Subcutaneous adipose tissue (tissue), 4 donors: ENCODE data around the gene PADI2. TPM values are rescaled to one million over a fixed set of nuclear protein-coding genes. Genes with fewer than 3 reads are reported as not detected.

Experiments used
- total RNA-seq, 4 donors: library from RNA; depleted of rRNA; stranded (reverse); fragments of >200 nt; gene quantifications; one replicate each; pipeline ENCODE4 v1.1.0, GENCODE V29; 2016
- TF ChIP-seq, protein P1 (sequence below): fragments of 450-650 bp; IDR thresholded peaks from one replicate; pipeline ENCODE4 v1.5.1; 2016; ENCODE audit warnings: low read depth, mild to moderate bottlenecking, control low read depth, antibody characterized with exemption, moderate library complexity

Gene PADI2
- total RNA-seq, 4 donors from 2014 or later, result 0.19 to 2.9 (median 0.60) TPM

GRCh38 chr1:17102232-17102631 lies 17.0 kb downstream of the PADI2 start:
- TF ChIP-seq, protein P1, sequence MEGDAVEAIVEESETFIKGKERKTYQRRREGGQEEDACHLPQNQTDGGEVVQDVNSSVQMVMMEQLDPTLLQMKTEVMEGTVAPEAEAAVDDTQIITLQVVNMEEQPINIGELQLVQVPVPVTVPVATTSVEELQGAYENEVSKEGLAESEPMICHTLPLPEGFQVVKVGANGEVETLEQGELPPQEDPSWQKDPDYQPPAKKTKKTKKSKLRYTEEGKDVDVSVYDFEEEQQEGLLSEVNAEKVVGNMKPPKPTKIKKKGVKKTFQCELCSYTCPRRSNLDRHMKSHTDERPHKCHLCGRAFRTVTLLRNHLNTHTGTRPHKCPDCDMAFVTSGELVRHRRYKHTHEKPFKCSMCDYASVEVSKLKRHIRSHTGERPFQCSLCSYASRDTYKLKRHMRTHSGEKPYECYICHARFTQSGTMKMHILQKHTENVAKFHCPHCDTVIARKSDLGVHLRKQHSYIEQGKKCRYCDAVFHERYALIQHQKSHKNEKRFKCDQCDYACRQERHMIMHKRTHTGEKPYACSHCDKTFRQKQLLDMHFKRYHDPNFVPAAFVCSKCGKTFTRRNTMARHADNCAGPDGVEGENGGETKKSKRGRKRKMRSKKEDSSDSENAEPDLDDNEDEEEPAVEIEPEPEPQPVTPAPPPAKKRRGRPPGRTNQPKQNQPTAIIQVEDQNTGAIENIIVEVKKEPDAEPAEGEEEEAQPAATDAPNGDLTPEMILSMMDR, result no peak

DNA sequence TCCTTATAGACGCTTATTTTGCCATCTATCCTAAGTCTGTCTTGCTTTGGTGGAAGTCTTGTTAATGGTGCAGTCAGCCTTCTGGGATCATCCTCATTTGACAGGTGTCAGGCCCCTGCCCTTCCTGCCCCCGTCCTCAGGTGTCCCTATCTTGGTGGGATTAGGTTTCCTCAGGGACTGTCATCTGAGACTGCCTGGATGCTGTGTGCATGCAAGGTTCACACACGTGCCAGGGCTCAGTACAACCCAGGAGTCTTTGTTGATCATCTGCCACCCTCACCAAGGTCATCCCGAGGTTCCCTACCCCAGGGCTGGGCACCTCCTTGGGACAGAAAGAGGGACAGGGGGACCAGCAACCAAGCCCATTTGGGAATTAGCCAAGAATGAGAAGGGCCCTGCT lies 18.0 kb downstream of the PADI2 start:
- TF ChIP-seq, protein P1, result no peak

DNA sequence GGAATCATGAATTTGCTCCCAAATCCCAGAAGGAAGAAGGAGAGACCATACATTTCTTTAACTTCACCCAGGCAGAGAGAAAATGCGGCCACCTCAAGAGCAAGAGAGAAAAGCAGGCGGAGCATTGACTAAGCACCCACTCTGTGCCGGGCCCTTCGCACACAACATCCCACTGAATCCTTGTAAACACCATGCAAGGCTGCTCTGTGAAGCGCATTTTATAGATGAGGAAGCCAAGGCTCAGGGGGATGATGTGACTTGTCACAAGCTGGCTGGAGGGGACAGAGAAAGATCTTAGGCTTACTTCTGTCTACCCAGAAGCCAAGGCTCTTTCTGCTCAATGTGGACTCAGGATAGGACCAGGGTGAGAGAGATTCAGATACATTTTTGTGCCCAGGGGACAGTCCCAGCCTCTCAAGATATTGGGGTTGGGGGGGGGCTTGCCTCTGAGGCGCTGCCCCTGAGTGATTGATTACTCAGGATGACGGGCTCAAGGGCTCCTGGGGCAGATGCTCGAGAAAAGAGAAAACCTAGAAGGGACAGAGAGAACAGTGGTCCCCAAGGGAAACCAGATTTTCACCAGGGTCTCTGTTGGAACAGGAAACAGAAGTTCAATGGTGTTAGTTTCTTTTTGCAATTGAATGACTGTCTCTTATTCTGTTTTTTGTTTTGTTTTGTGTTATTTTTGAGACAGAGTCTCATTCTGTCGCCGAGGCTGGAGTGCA lies 19.5 kb downstream of the PADI2 start:
- TF ChIP-seq, protein P1, result no peak

GRCh38 chr1:17098446-17099317 lies 20.6 kb downstream of the PADI2 start:
- TF ChIP-seq, protein P1, result no peak

- TF ChIP-seq, protein P1, result no peak
These were observed 21.5 kb downstream of the PADI2 start for GRCh38 chr1:17097787-17098186.

DNA sequence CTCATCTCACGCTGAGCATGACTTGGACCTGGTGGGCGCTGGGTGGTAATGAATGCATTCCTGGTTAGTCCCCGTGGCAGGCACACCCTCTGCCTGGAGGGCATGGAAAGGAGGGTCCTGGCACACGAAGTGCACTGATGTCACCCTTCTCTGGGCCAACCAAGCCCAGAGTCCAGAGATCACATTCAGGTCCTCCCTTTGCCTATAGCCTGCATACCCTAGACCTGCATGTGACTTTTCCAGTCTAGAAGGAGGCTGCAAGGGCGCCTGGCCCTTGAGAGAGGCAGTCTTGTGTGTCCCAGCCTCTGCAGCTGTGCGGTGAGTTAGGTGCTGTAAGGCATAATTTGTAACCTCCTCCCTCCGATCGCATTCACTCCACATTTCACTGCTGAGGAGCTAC lies 22.1 kb downstream of the PADI2 start:
- TF ChIP-seq, protein P1, result no peak

DNA sequence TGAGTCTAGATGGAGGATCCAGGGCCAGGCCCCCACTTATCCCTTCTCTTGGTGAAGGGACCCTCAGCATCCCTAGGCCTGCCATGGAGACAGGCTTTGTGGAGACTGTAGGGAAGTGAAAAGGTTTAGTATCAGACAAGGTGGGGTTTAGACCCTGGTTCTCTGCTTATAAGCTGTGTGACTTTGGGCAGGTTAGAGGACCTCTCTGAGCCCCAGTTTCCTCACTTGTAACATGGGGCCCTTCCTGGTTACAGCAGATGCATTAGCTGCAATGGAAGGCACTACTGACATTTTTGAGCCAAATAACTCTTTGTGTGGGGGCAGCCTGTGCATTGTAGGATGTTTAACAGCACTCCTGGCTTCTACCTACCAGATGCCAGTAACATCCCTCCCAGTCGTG lies 22.7 kb downstream of the PADI2 start:
- TF ChIP-seq, protein P1, result no peak
